HG02973 (cell line): Measurements from ENCODE around the gene IFNA14.
"Not testable (repeated sequence)": the region's sequence is repeated elsewhere in the genome, so short reads cannot be mapped to it uniquely, and the experiment has no call there.

Experiments used
- ATAC-seq: cut with Tn5 transposase; IDR thresholded peaks from one replicate; pipeline ENCODE4 v1.9.1; 2021; ENCODE audit warnings: moderate library complexity; ENCODE audit not compliant: unreplicated experiment

The IFNA14 gene

GRCh38 chr9:21239911-21240310 is at the start of gene IFNA14:
Gene IFNA14 (minus strand): TSS chr9:21240005. CDS start chr9:21239935, 70 bp downstream.
- no peak for ATAC-seq

- ATAC-seq, result no peak
Observed at GRCh38 chr9:21287280-21287679, 47.5 kb upstream of the IFNA14 start.

GRCh38 chr9:21286659-21287058 is 46.9 kb upstream of the IFNA14 start:
- no peak for ATAC-seq

GRCh38 chr9:21286099-21286498 is 46.3 kb upstream of the IFNA14 start:
- ATAC-seq, result no peak

- ATAC-seq, result no peak
Observed at GRCh38 chr9:21281275-21281674, 41.5 kb upstream of the IFNA14 start.

GRCh38 chr9:21268347-21268657 is 28.5 kb upstream of the IFNA14 start:
- ATAC-seq, result no peak

GRCh38 chr9:21267485-21268346 is 27.9 kb upstream of the IFNA14 start:
- peak; percentile 58 for ATAC-seq

GRCh38 chr9:21266733-21267484 is 27.1 kb upstream of the IFNA14 start:
- no peak for ATAC-seq

GRCh38 chr9:21265421-21266189 is 25.8 kb upstream of the IFNA14 start:
- ATAC-seq, result no peak

GRCh38 chr9:21255538-21256212 is 15.9 kb upstream of the IFNA14 start:
- no peak for ATAC-seq

- peak; percentile 74 for ATAC-seq
Observed at GRCh38 chr9:21252721-21253547, 13.1 kb upstream of the IFNA14 start.

- ATAC-seq, result no peak
Observed at GRCh38 chr9:21251638-21252037, 11.8 kb upstream of the IFNA14 start.

GRCh38 chr9:21251190-21251589 is 11.4 kb upstream of the IFNA14 start:
- ATAC-seq, result no peak

- ATAC-seq, result no peak
Observed at GRCh38 chr9:21244836-21245235, 5.0 kb upstream of the IFNA14 start.

- ATAC-seq, result not testable (repeated sequence)
Observed at GRCh38 chr9:21236360-21236714, 3.5 kb downstream of the IFNA14 start.

- ATAC-seq, result peak; percentile 82
Observed at GRCh38 chr9:21235468-21236359, 4.1 kb downstream of the IFNA14 start.

GRCh38 chr9:21234153-21234687 is 5.6 kb downstream of the IFNA14 start:
- no peak for ATAC-seq

GRCh38 chr9:21233258-21233657 is 6.5 kb downstream of the IFNA14 start:
- ATAC-seq, result no peak

- ATAC-seq, result no peak
Observed at GRCh38 chr9:21228122-21228521, 11.7 kb downstream of the IFNA14 start, which contains the start of gene IFNA17. Gene IFNA17 (minus strand): TSS chr9:21228222. CDS start chr9:21228173, 49 bp downstream.
